Thyroid gland (tissue), 4 donors: ENCODE results near the gene LIN28B.

Experiments
- POLR2A ChIP-seq, 2 donors: fragments of 450-650 bp; IDR thresholded peaks; one replicate each; pipeline ENCODE4 v1.6.1; 2017; ENCODE audit warnings: antibody characterized with exemption in 2 of 2, mild to moderate bottlenecking in 2 of 2, moderate library complexity in 1 of 2
- TF ChIP-seq, protein P1 (sequence below), 6 experiments: fragments of 200-600 bp in 3 of 6; fragments of 450-650 bp in 3 of 6; sonication (generic) in 3 of 6; IDR thresholded peaks; one replicate each; pipeline ENCODE4 v1.5.1; 2016 to 2019; ENCODE audit warnings: antibody characterized with exemption in 6 of 6, mild to moderate bottlenecking in 2 of 6, inconsistent platforms in 1 of 6, moderate library complexity in 1 of 6

DNA sequence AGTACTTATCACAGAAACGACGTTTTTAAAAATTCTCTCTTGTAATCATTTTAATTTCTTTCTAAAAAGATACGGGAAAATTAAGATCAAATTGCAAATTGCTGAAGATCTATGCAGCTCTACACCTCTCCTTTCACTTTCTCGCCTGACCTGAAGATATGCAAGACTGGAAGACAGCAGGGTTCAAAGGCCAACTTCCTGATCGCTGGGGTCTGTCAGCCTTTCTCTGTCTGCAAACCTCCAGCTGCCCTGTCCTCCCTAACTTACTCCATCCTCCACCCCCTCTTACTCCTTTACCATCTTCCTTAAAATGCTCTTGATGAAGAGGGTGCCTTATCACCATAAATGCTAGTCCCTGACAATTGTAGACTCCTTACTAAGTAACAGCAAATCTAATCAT lies 159.2 kb downstream of the LIN28B start:
- TF ChIP-seq, protein P1, sequence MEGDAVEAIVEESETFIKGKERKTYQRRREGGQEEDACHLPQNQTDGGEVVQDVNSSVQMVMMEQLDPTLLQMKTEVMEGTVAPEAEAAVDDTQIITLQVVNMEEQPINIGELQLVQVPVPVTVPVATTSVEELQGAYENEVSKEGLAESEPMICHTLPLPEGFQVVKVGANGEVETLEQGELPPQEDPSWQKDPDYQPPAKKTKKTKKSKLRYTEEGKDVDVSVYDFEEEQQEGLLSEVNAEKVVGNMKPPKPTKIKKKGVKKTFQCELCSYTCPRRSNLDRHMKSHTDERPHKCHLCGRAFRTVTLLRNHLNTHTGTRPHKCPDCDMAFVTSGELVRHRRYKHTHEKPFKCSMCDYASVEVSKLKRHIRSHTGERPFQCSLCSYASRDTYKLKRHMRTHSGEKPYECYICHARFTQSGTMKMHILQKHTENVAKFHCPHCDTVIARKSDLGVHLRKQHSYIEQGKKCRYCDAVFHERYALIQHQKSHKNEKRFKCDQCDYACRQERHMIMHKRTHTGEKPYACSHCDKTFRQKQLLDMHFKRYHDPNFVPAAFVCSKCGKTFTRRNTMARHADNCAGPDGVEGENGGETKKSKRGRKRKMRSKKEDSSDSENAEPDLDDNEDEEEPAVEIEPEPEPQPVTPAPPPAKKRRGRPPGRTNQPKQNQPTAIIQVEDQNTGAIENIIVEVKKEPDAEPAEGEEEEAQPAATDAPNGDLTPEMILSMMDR (IDR thresholded peaks at IDR 0.05) = no peak
- TF ChIP-seq POLR2A (IDR thresholded peaks at IDR 0.05) = no peak
